ENCODE results near the gene ARSD. TPM values are rescaled to one million over a fixed set of nuclear protein-coding genes. Genes with fewer than 3 reads are reported as not detected.

ARSD gene
- total RNA-seq, 2 donors from 2014 or later = 13.2 to 25.3 TPM

- Histone ChIP-seq H3K27ac (no peak overlapping the region), H3K4me3 (no peak overlapping the region), H3K27me3 (replicated peaks; ENCODE audit: insufficient read depth) (no peaks in the 10 kb centered on the region), H3K4me1 (ENCODE audit: control insufficient read depth in 1 of 2, low read depth in 2 of 2) (no peaks in the 10 kb centered on the region), H3K9me3 (no peaks in the 10 kb centered on the region), H3K36me3 (no peaks in the 10 kb centered on the region)
- no peak for ATAC-seq (ENCODE audit: insufficient number of reproducible peaks, low FRiP score, low read depth)
- no peak for TF ChIP-seq CTCF (IDR thresholded peaks at IDR 0.05)
- no peak for DNase-seq (ENCODE audit: low spot score)
Measured at GRCh38 chrX:2867206-2867605, 61.9 kb downstream of the ARSD start.

- no peak for TF ChIP-seq CTCF (IDR thresholded peaks at IDR 0.05)
- no peaks in the 10 kb centered on the region for H3K9me3 ChIP-seq
- ATAC-seq (ENCODE audit: insufficient number of reproducible peaks, low FRiP score, low read depth) = no peak
Measured at GRCh38 chrX:2863646-2864045, 65.5 kb downstream of the ARSD start.

GRCh38 chrX:2862404-2862803 is 66.7 kb downstream of the ARSD start:
- Histone ChIP-seq H3K9me3 (no peaks in the 10 kb centered on the region), H3K27me3 (replicated peaks; ENCODE audit: insufficient read depth) (no peaks in the 10 kb centered on the region), H3K4me3 (no peak overlapping the region), H3K4me1 (ENCODE audit: control insufficient read depth in 1 of 2, low read depth in 2 of 2) (no peaks in the 10 kb centered on the region), H3K36me3 (no peaks in the 10 kb centered on the region), H3K27ac (no peak overlapping the region)
- ATAC-seq (ENCODE audit: insufficient number of reproducible peaks, low FRiP score, low read depth) (no peak), DNase-seq (ENCODE audit: low spot score) (no peak)
- no peak for TF ChIP-seq CTCF (IDR thresholded peaks at IDR 0.05)

More at GRCh38 chrX:2863646-2864045, 65.5 kb downstream of the ARSD start:
- Histone ChIP-seq H3K27me3 (replicated peaks; ENCODE audit: insufficient read depth) (no peaks in the 10 kb centered on the region), H3K36me3 (no peaks in the 10 kb centered on the region), H3K4me3 (no peak overlapping the region), H3K27ac (no peak overlapping the region), H3K4me1 (ENCODE audit: control insufficient read depth in 1 of 2, low read depth in 2 of 2) (no peaks in the 10 kb centered on the region)
- DNase-seq (ENCODE audit: low spot score) = no peak

- Histone ChIP-seq H3K27ac (no peak overlapping the region), H3K36me3 (no peaks in the 10 kb centered on the region), H3K4me1 (ENCODE audit: control insufficient read depth in 1 of 2, low read depth in 2 of 2) (no peaks in the 10 kb centered on the region), H3K27me3 (replicated peaks; ENCODE audit: insufficient read depth) (no peaks in the 10 kb centered on the region), H3K4me3 (no peak overlapping the region), H3K9me3 (no peaks in the 10 kb centered on the region)
- no peak for DNase-seq (ENCODE audit: low spot score)
- no peak for ATAC-seq (ENCODE audit: insufficient number of reproducible peaks, low FRiP score, low read depth)
- no peak for TF ChIP-seq CTCF (IDR thresholded peaks at IDR 0.05)
Measured at GRCh38 chrX:2859197-2859797, 69.8 kb downstream of the ARSD start.

- H3K27me3 ChIP-seq (replicated peaks; ENCODE audit: insufficient read depth) = no peaks in the 10 kb centered on the region
- H3K27ac ChIP-seq = no peak overlapping the region
- H3K4me1 ChIP-seq (ENCODE audit: control insufficient read depth in 1 of 2, low read depth in 2 of 2) = no peaks in the 10 kb centered on the region
- no peaks in the 10 kb centered on the region for H3K36me3 ChIP-seq
- no peaks in the 10 kb centered on the region for H3K9me3 ChIP-seq
- TF ChIP-seq CTCF (IDR thresholded peaks at IDR 0.05) = no peak
- DNase-seq (ENCODE audit: low spot score) = no peak
- ATAC-seq (ENCODE audit: insufficient number of reproducible peaks, low FRiP score, low read depth) = no peak
- no peak overlapping the region for H3K4me3 ChIP-seq
Measured at GRCh38 chrX:2857566-2857965, 71.6 kb downstream of the ARSD start.
